LNCaP clone FGC (cell line): ENCODE results near the gene GALNT9.

Experiments used
- DNase-seq: peaks from one replicate; pipeline ENCODE4 v3.0.0-alpha.2; 2011; ENCODE audit warnings: low read depth
- H3K4me3 ChIP-seq: 2 replicates; pipeline ENCODE4 v1.5.1; 2011; ENCODE audit warnings: mild to moderate bottlenecking, low read depth, low read length, control low read depth
- CTCF ChIP-seq: IDR thresholded peaks from 2 replicates; pipeline ENCODE4 v1.5.1; 2012; ENCODE audit warnings: mild to moderate bottlenecking; ENCODE audit not compliant: control insufficient read depth, insufficient read depth; ENCODE audit errors: extremely low read depth

GALNT9 gene

GRCh38 chr12:132181570-132182200 is 147.7 kb downstream of the GALNT9 start:
- H3K4me3 ChIP-seq: no peak overlapping the region
- DNase-seq: no peak
- TF ChIP-seq CTCF: no peak

GRCh38 chr12:132180648-132181546 is 148.5 kb downstream of the GALNT9 start:
- TF ChIP-seq CTCF: no peak
- H3K4me3 ChIP-seq: no peak overlapping the region
- no peak for DNase-seq

- no peak for TF ChIP-seq CTCF
These were observed 149.7 kb downstream of the GALNT9 start for GRCh38 chr12:132179431-132180362.

GRCh38 chr12:132178801-132179401 is 150.5 kb downstream of the GALNT9 start:
- H3K4me3 ChIP-seq: peak overlapping the region; percentile 38
- DNase-seq: peak; percentile 56
- no peak for TF ChIP-seq CTCF

More at GRCh38 chr12:132179431-132180362, 149.7 kb downstream of the GALNT9 start:
- DNase-seq: no peak
- no peak overlapping the region for H3K4me3 ChIP-seq

GRCh38 chr12:132178316-132178715 is 151.1 kb downstream of the GALNT9 start:
- DNase-seq: no peak
- TF ChIP-seq CTCF: no peak
- peak overlapping the region; percentile 38 for H3K4me3 ChIP-seq

- no peak overlapping the region for H3K4me3 ChIP-seq
- no peak for TF ChIP-seq CTCF
- no peak for DNase-seq
These were observed 152.4 kb downstream of the GALNT9 start for GRCh38 chr12:132176920-132177551.
